Transverse colon (tissue), 3 donors: ENCODE measurements around the gene ELK4.

Source experiments
- CTCF ChIP-seq, 5 experiments: fragments of 200-600 bp in 3 of 5; fragments of 450-650 bp in 2 of 5; sonication (generic) in 3 of 5; IDR thresholded peaks; 1 replicate in 2 of 5; 2 replicates in 3 of 5; pipeline ENCODE4 v1.5.1; 2016 to 2017; ENCODE audit warnings: antibody characterized with exemption in 5 of 5, inconsistent platforms in 3 of 5, mild to moderate bottlenecking in 2 of 5, moderate library complexity in 1 of 5
- EP300 ChIP-seq: sonication (generic); formaldehyde crosslinking; IDR thresholded peaks from one replicate; pipeline ENCODE4 v1.6.1; 2017; ENCODE audit warnings: antibody characterized with exemption, low read depth
- POLR2A ChIP-seq: fragments of 450-650 bp; IDR thresholded peaks from one replicate; pipeline ENCODE4 v1.6.1; 2016; ENCODE audit warnings: antibody characterized with exemption, mild to moderate bottlenecking, moderate library complexity

- TF ChIP-seq CTCF (IDR thresholded peaks at IDR 0.05) (no peak), POLR2A (no peak), EP300 (no peak)
Observed at GRCh38 chr1:205577874-205578658, 53.7 kb downstream of the ELK4 start.
